GM12878 (cell line): Measurements from ENCODE around the gene EML3.

Experiments used
- HDAC2 ChIP-seq: fragments of 200-600 bp; sonication (generic); IDR thresholded peaks from 2 replicates; pipeline ENCODE4 v1.6.1; 2017
- RFX5 ChIP-seq: IDR thresholded peaks from 2 replicates; pipeline ENCODE4 v1.6.1; 2011; ENCODE audit warnings: low read depth, low read length, improper control_type of control experiment
- TF ChIP-seq, protein P1 (sequence below): IDR thresholded peaks from 2 replicates; pipeline ENCODE4 v1.6.1; 2011; ENCODE audit warnings: borderline replicate concordance, low read depth, mild to moderate bottlenecking, moderate library complexity, mixed read lengths, low read length; ENCODE audit not compliant: insufficient read depth; ENCODE audit errors: extremely low read length
- TF ChIP-seq, protein P2 (sequence below): IDR thresholded peaks from 2 replicates; pipeline ENCODE4 v1.6.1; 2012; ENCODE audit warnings: low read depth, low read length, improper control_type of control experiment

DNA sequence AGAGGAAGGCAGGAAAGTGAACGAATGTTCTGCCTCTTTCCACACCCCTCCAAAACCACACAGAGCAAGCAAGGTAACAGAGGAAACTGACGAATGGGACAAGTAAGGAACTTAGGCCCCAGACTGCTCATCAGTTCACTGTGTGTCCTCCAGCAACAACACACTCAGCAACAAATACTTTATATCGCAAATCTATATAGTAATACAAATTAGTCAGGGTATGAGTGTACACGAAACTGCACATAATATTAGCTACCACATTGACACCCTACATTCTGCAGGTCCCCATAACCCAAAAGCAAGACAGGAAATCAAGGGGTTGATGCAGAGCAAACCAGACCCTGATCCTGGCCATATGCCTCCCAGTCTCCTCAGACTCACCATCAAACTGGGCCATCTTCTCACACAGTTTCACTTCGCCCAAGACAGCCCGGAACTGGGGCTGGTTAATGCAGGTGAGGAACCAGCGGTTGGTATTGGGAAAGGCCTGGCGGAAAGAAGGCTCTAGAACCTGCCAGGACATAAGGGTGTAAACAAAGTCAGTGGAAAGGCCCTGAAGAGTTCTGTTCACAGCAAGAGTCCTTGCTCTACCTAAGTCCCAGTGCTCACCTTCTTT is 45.4 kb downstream of the EML3 start:
- TF ChIP-seq, protein P1, sequence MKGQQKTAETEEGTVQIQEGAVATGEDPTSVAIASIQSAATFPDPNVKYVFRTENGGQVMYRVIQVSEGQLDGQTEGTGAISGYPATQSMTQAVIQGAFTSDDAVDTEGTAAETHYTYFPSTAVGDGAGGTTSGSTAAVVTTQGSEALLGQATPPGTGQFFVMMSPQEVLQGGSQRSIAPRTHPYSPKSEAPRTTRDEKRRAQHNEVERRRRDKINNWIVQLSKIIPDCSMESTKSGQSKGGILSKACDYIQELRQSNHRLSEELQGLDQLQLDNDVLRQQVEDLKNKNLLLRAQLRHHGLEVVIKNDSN, result no peak
- TF ChIP-seq RFX5, result no peak
- TF ChIP-seq, protein P2, sequence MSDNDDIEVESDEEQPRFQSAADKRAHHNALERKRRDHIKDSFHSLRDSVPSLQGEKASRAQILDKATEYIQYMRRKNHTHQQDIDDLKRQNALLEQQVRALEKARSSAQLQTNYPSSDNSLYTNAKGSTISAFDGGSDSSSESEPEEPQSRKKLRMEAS, result no peak
- no peak for TF ChIP-seq HDAC2
